ENCODE measurements around the gene RAP1GAP2.
"Not testable (repeated sequence)": the region's sequence is repeated elsewhere in the genome, so short reads cannot be mapped to it uniquely, and the experiment has no call there.

The RAP1GAP2 gene

DNA sequence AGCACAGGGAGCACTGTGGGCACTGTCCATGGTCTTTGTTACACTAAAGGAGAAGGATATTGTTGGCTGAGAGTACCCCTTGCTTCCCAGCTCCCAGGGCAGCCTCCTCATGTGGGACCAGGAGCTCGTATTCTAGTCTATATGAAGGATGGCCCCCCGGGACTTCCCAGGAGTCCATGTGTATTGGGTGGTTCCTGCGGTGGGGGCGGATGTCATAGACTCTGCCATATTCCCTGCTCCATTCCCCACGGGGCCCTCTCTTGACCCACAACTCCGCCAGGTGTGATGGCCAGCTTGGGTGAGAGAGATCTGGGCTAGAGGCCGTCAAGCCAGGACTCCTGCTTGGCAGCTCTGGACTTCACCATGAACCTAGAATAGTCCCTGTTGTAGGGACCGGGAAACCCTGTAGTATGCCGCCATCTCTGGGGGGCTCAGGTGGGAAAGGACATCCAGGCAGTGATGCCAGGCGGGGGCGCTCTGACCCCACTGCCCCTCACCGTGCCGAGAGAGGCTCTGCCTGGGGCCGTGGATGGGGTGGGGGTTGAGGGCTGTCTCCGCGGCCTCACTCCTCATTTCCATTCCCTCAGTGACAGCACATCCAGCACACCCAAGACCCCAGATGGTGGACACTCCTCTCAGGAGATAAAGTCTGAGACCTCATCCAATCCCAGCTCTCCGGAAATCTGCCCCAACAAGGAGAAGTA is 229.3 kb downstream of the RAP1GAP2 start:
- DNase-seq (ENCODE audit: low read depth, low spot score): no peak

DNA sequence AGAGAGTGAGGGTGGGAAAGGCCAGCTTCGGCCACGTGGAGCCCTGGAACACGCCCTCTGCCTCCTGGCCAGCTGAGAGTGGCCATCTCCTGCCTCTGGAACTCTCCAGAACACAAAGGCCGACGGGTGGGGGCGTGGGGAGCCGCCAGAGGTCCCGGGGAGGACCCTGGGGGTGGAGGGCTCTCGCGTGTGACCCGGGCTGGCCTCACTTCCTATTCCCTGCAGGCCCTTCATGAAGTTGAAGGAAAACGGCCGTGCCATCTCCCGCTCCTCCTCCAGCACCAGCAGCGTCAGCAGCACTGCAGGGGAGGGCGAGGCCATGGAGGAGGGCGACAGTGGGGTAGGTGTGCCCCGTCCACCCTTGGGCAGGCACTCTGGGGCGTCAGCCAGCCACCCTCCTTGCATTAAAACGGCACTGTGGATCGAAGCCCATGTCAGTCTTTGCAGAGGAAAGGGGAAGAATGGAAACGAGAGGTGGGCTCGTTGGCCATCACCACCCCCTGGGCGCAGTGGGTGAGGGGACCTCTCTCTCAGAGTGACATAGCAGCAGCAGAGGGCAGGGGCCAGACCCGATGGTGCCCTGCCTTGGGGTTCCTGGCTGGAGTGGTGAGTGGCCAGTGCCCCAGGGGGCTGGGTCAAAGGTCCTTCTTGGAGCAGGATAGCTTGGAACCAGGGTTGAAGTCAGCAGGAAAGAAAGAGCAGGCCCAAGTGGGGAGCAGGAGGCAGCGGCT is 230.1 kb downstream of the RAP1GAP2 start:
- DNase-seq (ENCODE audit: low read depth, low spot score): no peak

DNA sequence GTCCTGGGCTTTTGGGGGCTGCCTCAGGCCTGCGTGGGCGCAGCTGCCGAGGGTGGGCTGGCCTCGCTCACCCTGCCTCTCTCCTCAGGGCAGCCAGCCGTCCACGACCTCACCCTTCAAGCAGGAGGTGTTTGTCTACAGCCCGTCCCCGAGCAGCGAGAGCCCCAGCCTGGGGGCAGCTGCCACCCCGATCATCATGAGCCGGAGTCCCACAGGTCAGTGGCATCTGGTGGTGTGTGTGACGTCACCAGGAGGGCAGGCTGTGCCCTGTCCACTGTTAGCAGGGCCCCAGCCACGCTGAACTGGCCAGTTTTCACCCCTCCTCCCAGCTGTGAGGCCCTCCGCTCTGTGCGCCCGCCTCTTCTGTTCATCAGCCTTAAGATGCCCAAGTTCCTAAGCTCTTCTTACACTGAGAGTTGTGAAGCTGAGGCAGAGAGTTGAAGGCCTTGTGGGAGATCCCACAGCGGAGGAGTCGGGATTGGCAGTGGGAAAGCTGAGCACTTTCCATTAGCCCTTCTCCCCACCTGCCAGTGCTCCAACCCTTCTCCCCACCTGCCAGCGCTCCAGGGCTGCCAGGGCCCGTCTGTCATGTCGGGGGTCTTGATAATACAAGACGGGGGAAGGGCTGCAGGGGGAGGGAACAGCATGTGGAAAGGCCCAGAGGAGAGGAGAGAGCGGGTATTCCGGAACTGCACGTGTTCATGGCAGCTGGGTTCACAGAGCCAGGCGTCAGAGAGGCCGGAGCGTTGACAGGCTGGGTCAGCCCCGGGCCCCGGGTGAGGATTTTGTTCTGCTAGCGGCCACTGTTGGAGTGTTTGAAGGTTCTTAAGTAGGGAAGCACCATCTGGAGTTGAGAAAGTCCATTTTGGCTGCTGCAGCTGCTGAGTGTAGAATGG is 230.9 kb downstream of the RAP1GAP2 start:
- no peak for DNase-seq (ENCODE audit: low read depth, low spot score)

- no peak for DNase-seq (ENCODE audit: low read depth, low spot score)
These were observed 231.7 kb downstream of the RAP1GAP2 start for GRCh38 chr17:3027786-3028532.

GRCh38 chr17:3029213-3029913 is 233.1 kb downstream of the RAP1GAP2 start:
- DNase-seq (ENCODE audit: low read depth, low spot score): no peak

GRCh38 chr17:3030096-3030495 is 233.9 kb downstream of the RAP1GAP2 start:
- DNase-seq (ENCODE audit: low read depth, low spot score): no peak

GRCh38 chr17:3030852-3031470 is 234.7 kb downstream of the RAP1GAP2 start:
- not testable (repeated sequence) for DNase-seq (ENCODE audit: low read depth, low spot score)

DNA sequence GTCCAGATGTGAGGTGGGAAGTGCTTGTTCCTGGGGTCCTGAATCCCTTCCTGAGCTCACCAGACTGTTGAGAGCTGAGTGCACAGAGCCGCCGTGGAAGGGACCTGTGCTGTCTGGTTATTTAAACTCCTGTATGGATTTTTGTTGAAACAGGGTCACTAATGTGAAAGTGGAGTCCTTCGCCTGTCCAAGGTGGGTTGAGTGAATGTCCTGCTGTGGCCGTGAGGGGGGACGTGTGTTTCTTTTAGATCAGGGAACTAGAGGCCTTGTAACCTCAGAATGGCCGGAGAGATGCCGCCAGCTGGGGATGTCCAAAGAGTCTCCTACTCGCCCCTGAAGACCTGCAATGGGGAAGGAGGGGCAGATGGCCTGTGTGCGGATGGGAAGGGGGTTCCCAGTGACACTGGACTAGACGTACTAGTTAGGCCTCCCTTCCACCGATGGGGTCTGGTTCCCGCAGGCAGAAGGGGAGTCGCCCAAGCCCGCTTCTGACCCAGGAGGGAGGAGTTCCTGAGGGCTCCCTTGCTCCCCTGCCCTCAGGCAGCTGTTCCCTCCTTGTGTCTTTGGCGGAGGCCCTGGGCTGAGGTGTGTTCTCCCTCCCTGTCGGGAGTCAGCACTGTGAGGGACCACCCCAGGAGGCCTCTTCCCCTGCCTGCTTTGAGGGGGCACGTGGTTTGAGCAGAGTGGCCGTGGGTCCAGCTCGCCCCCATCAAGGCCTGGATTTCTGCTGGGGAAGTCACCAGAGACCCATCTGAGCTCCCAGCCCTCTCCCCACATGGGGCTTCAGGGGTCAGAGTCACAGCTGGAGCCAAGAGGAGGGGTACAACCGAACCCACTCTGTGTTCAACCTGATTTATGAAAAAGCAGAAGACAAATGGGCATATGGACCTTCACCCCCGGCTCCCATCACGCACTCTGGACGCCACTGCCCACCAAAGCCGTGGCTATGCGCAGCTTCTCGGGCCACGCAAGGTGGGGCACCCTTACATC is 236.3 kb downstream of the RAP1GAP2 start:
- no peak for DNase-seq (ENCODE audit: low read depth, low spot score)

- DNase-seq (ENCODE audit: low read depth, low spot score): no peak
These were observed 237.0 kb downstream of the RAP1GAP2 start for GRCh38 chr17:3033248-3033640.

DNA sequence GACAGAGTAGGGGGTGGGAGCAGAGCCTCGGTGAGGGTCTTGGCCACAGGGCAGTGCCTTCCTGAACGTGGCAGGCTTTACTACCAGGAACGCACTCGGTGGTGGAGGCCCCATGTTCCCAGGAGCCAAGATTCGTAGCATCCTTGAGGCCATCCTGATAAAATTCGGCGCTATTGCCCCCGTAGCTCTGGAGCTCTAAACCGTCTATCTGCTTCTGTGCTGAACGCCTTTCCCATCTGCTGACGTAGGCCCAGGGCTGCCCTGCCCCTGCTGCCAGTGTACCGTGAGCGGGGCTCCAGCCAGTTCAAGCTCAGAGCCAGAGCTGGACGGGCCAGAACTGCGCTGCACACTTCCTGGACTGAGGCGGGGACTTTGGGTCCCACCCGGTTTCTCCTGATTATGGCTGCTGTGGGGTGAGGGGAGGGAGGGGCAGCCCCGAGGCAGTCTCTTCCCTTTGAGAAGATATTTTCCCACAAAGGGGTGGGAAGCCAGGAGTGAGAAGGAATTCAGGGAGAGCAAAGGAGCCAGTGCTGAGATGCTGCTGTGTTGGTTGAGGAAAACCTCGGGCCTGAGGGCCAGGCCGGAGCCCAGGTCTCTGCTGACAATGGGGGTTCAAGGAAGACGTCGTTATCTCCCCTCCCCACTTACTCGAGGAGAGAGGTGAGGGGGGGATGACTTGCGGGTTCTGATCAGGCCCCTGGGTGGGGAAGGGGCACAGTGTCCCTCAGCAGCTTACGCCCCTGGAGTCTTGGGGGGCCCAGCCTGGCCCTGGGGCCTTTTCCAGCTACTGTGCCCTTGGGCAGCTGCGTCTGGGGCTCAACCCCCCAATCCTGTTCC is 237.7 kb downstream of the RAP1GAP2 start:
- no peak for DNase-seq (ENCODE audit: low read depth, low spot score)

GRCh38 chr17:3034578-3034920 is 238.3 kb downstream of the RAP1GAP2 start:
- DNase-seq (ENCODE audit: low read depth, low spot score): no peak

DNA sequence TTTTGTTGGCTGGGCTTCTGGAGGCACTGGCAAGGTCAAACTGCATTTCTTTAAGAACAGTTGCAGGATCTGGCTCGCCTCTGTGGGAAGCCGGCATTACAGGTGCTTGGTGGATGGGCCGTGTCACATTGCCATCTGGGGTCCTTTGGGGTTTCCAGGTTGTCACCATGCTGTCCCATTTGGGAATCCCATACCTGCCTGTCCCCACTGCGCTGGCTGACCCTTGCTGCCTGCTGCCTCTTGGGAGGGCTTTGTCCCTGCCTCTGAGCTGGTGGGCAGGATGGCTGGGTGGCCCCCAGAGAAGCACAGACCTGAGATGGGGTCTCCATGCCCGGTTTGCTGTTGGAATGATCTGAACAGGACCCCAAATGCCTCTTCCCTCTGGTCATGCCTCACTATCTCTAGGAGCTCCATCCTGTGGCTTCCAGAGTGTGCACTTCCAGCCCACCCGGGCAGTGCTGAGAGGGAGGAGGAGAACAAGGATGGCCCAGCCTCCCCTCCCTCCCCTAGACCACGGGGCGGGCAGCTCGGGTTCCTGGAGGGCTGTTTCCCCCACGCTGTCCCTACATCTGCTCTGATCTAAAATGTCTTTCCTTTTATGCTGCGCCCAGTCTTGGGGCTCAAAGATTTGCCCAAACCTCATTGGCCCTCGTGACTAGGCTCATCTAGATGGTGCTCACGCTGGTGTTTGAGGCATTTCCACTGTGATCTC is 239.2 kb downstream of the RAP1GAP2 start:
- DNase-seq (ENCODE audit: low read depth, low spot score): no peak

DNA sequence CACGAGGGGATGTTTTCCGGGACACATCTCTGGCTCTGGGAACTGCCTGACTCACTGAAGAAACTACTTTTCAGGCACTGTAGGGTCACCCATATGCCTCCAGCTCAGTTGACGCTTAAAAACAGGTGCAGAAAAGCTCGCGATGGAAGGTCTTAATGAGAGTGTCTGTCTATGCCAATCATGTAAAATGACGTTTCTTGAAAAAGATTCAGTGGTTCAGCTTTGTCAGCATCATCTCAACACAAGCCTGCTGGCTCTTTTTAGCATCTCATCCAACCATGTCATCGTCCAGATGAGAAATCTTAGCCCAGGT is 239.7 kb downstream of the RAP1GAP2 start:
- DNase-seq (ENCODE audit: low read depth, low spot score): no peak

DNA sequence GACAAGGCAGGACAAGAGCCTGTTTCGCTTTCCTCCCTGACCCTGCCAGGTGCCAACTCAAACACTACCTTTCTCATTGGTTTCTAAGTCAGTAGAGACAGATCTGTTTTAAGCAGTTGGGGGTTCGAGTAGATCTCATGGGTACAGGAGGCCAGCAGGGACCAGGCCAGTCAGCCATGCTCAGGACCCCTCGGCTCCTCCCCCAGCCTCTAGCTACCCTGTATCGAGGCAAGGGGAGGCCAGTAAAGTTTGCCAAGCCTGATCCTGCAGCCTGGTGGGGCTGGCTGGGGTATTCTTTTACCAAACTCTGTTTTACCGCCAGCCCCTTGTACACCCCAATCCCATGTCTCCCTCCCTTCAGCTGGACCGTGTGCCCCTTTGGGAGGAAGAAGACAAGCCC is 240.6 kb downstream of the RAP1GAP2 start:
- no peak for DNase-seq (ENCODE audit: low read depth, low spot score)

DNA sequence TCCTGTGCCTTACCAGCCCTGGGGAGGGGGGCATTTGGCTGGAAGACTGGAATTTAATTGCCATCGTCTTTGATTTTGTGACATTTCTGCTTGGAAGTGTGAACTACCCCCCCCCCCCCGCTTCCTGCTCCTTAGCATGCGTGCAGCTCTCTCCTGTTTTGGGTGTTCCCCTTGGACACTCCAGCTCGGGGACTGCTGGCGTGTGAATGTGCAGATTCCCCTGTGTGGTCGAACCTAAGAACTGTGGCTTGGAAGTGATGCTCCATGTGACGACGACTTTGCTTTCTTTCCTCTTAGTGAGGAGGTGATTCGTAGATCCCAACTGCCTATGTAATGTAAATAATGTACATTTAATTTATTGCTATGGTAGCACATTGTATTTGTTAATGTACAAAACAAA is 241.0 kb downstream of the RAP1GAP2 start:
- DNase-seq (ENCODE audit: low read depth, low spot score): no peak

DNA sequence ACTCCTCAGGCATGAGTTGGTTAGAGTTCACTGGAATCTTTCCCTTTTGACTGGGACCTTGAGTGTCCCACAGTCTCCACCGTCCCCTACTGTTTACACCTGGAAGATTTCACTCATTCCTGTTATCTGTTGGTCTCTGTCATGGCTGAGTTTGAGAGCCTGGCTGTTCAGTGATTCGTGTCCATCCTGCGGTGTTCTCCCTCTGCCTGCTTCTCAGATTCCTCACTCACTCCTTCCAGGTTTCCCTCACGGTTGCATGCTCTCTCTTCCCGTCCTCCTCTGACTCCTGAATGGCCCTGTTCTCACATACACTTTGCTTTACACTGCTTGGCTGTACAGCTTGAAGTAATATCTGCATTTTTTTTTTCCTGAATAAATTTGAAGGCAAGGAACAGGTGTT is 242.7 kb downstream of the RAP1GAP2 start:
- DNase-seq (ENCODE audit: low read depth, low spot score): no peak

DNA sequence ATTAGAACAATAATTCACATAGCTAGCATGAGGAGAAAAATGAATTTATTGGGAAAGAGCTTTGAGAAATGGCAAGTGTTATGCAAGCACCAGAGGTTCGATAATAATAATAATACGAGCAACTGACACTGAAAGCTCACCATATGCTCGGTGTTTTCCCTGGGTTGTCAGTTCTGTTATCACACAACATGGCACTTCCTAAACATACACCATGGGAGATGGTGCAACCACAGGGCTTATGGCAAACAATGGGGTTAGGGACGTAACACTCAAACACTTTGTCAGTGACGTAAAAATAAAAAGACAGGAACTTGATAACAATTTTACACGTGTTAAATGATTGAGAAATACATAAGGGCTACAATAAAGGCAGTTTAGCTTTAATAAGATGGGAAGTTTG is 243.5 kb downstream of the RAP1GAP2 start:
- DNase-seq (ENCODE audit: low read depth, low spot score): no peak

DNA sequence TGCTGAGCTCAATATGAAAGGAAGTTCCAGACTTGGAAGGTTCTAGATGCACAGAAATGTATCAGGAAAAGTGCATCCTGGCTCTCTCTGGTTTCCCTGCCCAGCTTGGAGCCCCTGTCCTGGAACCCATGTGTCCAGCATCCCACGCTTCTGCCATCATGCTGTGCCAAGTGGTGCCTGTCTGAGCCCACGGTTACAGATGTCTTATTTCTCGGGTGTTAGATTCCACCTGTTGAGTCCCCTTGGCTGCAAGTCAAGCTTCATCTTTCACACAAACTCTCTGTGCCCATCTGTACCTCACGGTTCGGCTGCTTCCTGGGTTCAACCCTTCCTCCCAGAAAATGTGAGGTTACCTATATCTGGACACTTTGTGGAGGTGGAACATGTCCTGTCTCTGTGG is 244.6 kb downstream of the RAP1GAP2 start:
- DNase-seq (ENCODE audit: low read depth, low spot score): no peak

All from iPS DF 19.7 (cell line).